ENCODE measurements around the gene FRMD1.

Gene FRMD1

GRCh38 chr6:168013250-168013915 lies 65.6 kb downstream of the FRMD1 start:
- in situ Hi-C loops (cut with MboI; ENCODE audit: low sequenced_read_pairs), result no loop called here

- in situ Hi-C loops (cut with MboI; ENCODE audit: low sequenced_read_pairs), result no loop called here
Observed at GRCh38 chr6:168012431-168013249, 66.4 kb downstream of the FRMD1 start.

- in situ Hi-C loops (cut with MboI; ENCODE audit: low sequenced_read_pairs), result no loop called here
Observed at GRCh38 chr6:168011291-168011690, 67.7 kb downstream of the FRMD1 start.

- in situ Hi-C loops (cut with MboI; ENCODE audit: low sequenced_read_pairs), result no loop called here
Observed at GRCh38 chr6:168009331-168009730, 69.7 kb downstream of the FRMD1 start.

GRCh38 chr6:168007592-168008338 lies 71.2 kb downstream of the FRMD1 start:
- in situ Hi-C loops (cut with MboI; ENCODE audit: low sequenced_read_pairs), result no loop called here

- in situ Hi-C loops (cut with MboI; ENCODE audit: low sequenced_read_pairs), result no loop called here
Observed at GRCh38 chr6:168005796-168006195, 73.2 kb downstream of the FRMD1 start.

GRCh38 chr6:168004945-168005344 lies 74.1 kb downstream of the FRMD1 start:
- in situ Hi-C loops (cut with MboI; ENCODE audit: low sequenced_read_pairs), result no loop called here

- in situ Hi-C loops (cut with MboI; ENCODE audit: low sequenced_read_pairs), result no loop called here
Observed at GRCh38 chr6:168004023-168004422, 75.0 kb downstream of the FRMD1 start.
